Fibroblast of pulmonary artery (primary cell): ENCODE data around the gene HOMER3.
A peak's percentile ranks its signal among the peaks of the same experiment; 100 is the strongest.

Experiments used
- DNase-seq: peaks from one replicate; pipeline ENCODE4 v3.0.0-alpha.2; 2010; ENCODE audit warnings: low read depth
- H3K4me3 ChIP-seq: replicated peaks from 2 replicates; pipeline ENCODE4 v1.5.1; 2011; ENCODE audit warnings: low read depth, mild to moderate bottlenecking, control low read depth, low read length, moderate library complexity
- CTCF ChIP-seq: IDR thresholded peaks from 2 replicates; pipeline ENCODE4 v1.5.1; 2011; ENCODE audit warnings: mild to moderate bottlenecking, control low read depth, low read length, inconsistent platforms; ENCODE audit errors: missing control alignments

Gene HOMER3

GRCh38 chr19:18939922-18940768, 872 bp downstream of the HOMER3 start:
- peak; percentile 33 for DNase-seq
- peak overlapping the region; percentile 93 for H3K4me3 ChIP-seq
- TF ChIP-seq CTCF, result no peak

- no peak for DNase-seq
- peak overlapping the region; percentile 93 for H3K4me3 ChIP-seq
- no peak for TF ChIP-seq CTCF
These were observed 1.9 kb downstream of the HOMER3 start for GRCh38 chr19:18939163-18939562.

DNA sequence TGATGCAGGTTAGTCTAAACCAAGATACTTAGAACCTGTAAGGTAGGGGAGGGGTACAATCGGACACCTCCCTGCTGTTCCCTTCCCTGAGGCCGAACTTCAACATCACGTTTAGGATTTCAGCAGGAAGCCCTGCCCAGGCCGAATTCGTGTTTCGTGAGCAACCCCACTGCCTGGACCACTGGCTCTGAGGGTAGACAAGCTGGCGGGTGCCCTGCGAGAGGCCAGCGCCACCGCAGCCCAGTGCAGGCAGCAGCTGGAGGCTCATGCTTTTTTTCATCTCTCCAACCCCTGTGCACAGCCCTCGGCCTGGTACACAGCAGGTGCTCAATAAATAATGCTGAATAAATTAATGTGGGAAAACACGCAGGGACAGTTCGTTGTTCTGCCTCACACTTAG, 7.7 kb downstream of the HOMER3 start:
- no peak for TF ChIP-seq CTCF
- no peak overlapping the region for H3K4me3 ChIP-seq
- no peak for DNase-seq

DNA sequence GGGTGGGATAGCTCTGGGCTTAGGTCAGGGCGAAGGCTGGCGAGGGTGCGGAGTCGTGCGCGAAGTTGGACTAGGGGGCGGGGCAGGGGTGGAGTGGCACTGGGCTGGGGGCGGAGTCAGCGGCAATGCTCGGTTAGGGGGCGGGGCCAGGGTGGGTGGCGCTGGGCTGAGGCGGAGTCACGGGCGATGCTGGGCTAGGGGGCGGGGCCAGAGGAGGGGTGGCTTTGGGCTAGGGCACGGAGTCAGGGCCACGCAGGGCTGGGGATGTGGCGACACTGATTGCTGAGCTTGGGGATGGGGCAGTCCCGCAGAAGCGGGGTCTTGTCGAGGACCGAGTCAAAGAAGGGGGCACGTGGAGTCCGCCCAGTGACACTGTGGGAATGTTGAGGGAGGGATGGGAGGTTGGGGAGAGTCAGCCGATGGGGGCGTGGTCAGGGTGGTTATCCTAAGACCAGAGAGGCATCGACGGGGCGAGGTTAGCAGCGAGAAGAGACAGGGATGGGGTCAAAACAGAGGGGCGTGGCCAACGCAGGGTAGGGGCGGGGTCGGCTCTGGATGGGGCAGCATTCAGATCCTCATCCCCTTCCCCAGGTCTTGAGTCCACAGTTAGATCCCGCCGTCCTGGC, 8.7 kb downstream of the HOMER3 start:
- no peak overlapping the region for H3K4me3 ChIP-seq
- TF ChIP-seq CTCF, result no peak
- DNase-seq, result peak; percentile 36

GRCh38 chr19:18931316-18932162, 9.5 kb downstream of the HOMER3 start:
- no peak for DNase-seq
- H3K4me3 ChIP-seq, result no peak overlapping the region
- TF ChIP-seq CTCF, result no peak

DNA sequence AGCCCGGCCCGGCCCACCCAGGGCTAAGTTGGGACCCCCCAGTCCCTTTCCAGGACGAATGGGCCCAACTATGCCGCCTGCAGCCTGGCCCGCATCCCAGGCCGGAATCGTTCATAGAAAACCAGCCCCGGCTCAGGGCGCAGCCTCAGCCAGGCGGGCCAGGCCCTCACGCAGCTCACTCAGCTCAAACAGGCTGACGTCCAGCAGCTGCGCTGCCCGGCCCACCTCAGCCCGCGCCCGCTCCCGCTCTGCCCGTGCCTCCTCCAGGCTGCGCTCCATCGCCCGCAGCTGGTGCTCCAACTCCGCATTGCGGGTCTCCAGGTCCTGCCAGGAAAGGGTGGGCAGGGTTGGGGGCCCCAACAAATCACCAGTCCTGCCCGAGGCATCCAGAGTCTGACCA, 11.7 kb downstream of the HOMER3 start:
- no peak for TF ChIP-seq CTCF
- H3K4me3 ChIP-seq, result no peak overlapping the region
- no peak for DNase-seq
